Subcutaneous adipose tissue (tissue), 4 donors: ENCODE measurements around the gene THSD7A. TPM values are rescaled to one million over a fixed set of nuclear protein-coding genes. Genes with fewer than 3 reads are reported as not detected.

Source experiments
- CTCF ChIP-seq: fragments of 450-650 bp; IDR thresholded peaks from one replicate; pipeline ENCODE4 v1.5.1; 2016; ENCODE audit warnings: low read depth, mild to moderate bottlenecking, control low read depth, antibody characterized with exemption, moderate library complexity
- total RNA-seq, 4 donors: library from RNA; depleted of rRNA; stranded (reverse); fragments of >200 nt; gene quantifications; one replicate each; pipeline ENCODE4 v1.1.0, GENCODE V29; 2016

The THSD7A gene
- total RNA-seq, 4 donors from 2014 or later: 2.0 to 11.1 (median 7.4) TPM

GRCh38 chr7:11573128-11573750 is 258.8 kb downstream of the THSD7A start:
- no peak for TF ChIP-seq CTCF

- TF ChIP-seq CTCF: no peak
Observed at GRCh38 chr7:11570922-11571550, 261.0 kb downstream of the THSD7A start.

- TF ChIP-seq CTCF: no peak
Observed at GRCh38 chr7:11570205-11570604, 261.8 kb downstream of the THSD7A start.

DNA sequence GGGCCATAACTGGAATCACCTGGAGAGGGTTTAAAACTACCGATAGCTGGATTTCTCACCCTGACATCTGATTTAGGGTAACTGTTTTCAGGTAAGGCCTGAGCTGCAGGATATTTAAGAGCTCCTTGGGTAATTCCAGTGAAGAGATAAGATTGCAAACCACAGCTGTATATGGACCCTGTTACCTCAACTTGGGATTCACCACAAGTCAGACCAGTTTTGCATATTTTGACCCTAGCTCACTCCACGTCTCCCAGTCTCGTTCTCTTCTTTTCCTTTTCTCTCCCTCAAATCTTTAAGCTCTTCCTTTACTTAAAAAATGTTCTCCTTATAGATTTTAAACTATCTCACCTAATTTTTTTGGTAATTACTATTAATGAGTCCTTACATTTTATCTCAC is 264.4 kb downstream of the THSD7A start:
- TF ChIP-seq CTCF: no peak

- no peak for TF ChIP-seq CTCF
Observed at GRCh38 chr7:11557627-11558026, 274.4 kb downstream of the THSD7A start.

DNA sequence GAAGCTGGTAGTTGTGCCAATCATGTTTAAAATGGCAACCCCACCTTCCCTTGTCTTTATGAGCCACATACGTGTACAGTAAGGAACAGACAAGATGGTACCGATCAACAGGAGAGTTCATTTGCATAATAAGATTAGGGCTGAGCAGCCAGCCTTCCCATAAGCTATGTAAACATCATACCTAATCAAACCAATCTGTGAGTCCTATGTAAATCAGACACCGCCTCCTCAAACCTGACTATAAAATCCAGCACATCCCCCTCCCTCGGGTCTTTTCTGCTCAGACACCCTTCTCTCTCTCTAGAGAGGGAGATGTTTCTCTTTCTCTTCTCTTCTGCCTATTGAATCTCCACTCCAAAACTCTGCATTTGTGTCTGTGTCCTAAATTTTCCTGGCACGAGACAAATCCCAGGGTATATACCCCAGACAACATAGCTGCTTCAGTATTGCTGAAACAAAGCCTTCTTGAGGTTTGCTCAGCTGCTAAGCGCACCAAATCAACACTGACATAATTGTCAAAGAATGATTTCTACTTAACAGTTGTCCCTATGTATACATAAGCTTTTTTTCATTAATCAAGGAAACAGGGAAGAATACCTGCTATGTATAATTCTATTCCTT is 279.2 kb downstream of the THSD7A start:
- no peak for TF ChIP-seq CTCF

DNA sequence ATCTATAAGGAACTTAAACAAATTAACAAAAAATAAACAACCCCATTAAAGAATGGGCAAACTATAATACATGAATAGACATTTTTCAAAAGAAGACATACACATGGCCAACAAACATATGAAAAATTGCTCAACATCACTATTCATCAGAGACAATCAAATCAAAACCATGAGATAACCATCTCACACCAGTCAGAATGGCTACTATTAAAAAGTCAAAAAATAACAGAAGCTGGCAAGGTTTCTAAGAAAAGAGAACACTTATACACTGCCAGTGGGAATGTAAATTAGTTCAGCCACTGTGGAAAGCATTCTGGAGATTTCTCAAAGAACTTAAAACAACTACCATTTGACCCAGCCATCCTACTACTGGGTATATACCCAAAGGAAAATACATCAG is 280.5 kb downstream of the THSD7A start:
- no peak for TF ChIP-seq CTCF
